ENCODE measurements around the gene GABRA5.

- TF ChIP-seq CTCF (conservative IDR thresholded peaks at IDR 0.05; ENCODE audit: low read length) (no peak), EZH2phosphoT487 (IDR thresholded peaks at IDR 0.05; ENCODE audit: borderline replicate concordance, low read depth, low read length) (no peak)
Observed at GRCh38 chr15:26936502-26936901, 69.6 kb downstream of the GABRA5 start.

Measured in OCI-LY7 (cell line).